ENCODE measurements around the gene E2F8. TPM values are rescaled to one million over a fixed set of nuclear protein-coding genes. Genes with fewer than 3 reads are reported as not detected.

Gene E2F8
- total RNA-seq, 1 donor from 2014 or later: 0.96 TPM

DNA sequence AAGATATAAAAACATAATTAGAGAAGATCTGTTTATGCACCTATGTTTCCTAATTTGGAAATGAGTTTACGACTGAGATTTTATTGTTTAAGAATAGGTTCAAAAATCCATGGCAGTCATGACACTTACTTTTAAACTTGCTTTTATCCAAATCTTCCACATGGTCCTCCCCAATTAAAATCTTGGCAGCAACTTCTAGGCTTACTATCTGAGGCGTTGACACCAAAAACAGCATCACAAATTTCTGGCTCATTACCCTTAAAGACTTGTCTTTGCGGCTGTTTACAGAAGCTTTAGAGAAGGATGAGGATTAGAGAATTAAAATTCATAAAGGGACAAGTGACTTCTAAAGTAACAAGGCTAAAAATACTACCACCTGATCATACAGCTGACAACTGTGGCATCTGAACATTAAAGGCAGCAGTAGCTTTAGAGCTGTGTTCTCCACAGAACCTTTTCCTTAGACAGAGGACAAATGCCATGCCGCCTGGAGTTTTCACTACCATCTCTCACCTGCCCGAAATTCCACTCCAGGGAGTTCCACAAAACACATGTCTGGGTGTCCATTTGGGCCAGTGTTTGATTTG, 6.4 kb downstream of the E2F8 start:
- Histone ChIP-seq H3K4me1 (no peaks in the 10 kb centered on the region), H3K4me3 (no peak overlapping the region), H3K36me3 (no peaks in the 10 kb centered on the region), H3K27ac (no peak overlapping the region), H3K27me3 (no peaks in the 10 kb centered on the region), H3K9me3 (no peaks in the 10 kb centered on the region)
- TF ChIP-seq, protein P1, sequence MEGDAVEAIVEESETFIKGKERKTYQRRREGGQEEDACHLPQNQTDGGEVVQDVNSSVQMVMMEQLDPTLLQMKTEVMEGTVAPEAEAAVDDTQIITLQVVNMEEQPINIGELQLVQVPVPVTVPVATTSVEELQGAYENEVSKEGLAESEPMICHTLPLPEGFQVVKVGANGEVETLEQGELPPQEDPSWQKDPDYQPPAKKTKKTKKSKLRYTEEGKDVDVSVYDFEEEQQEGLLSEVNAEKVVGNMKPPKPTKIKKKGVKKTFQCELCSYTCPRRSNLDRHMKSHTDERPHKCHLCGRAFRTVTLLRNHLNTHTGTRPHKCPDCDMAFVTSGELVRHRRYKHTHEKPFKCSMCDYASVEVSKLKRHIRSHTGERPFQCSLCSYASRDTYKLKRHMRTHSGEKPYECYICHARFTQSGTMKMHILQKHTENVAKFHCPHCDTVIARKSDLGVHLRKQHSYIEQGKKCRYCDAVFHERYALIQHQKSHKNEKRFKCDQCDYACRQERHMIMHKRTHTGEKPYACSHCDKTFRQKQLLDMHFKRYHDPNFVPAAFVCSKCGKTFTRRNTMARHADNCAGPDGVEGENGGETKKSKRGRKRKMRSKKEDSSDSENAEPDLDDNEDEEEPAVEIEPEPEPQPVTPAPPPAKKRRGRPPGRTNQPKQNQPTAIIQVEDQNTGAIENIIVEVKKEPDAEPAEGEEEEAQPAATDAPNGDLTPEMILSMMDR (IDR thresholded peaks at IDR 0.05): no peak
- no peak for DNase-seq (ENCODE audit: low spot score in 2 of 2)
- intact Hi-C loops (cut with DNase I): no loop called here

DNA sequence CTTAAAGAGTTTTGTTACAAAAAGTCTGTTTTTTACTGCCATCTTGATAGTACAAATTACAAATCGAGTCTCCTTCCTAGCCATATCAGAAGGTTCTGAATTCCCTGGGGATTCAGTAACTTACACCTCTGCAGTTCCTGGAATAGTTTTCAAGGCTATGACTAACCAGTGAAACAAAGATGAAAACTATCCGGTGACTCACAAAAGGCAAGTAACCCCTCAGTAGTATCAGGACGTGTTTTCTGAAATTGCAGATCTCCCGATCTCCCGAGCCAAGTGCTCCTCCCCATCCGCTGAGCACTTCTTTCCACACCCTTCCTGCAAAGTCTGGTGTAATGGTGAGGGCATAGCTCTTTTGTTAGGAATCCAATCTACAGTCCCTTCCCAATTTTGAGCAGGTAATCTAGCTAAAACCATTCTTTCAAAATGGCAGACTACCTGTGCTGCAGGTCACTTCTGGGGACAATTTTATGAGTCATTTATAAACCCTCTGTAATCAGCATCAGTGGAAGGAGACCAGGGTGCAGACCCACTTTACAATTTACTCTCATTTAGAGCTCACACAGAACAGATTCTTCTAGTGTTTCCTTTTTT, 7.7 kb downstream of the E2F8 start:
- intact Hi-C loops (cut with DNase I): no loop called here
- no peak for DNase-seq (ENCODE audit: low spot score in 2 of 2)
- Histone ChIP-seq H3K4me3 (no peak overlapping the region), H3K27ac (no peak overlapping the region), H3K9me3 (no peaks in the 10 kb centered on the region), H3K27me3 (no peaks in the 10 kb centered on the region), H3K4me1 (no peaks in the 10 kb centered on the region), H3K36me3 (no peaks in the 10 kb centered on the region)
- TF ChIP-seq, protein P1 (IDR thresholded peaks at IDR 0.05): no peak

DNA sequence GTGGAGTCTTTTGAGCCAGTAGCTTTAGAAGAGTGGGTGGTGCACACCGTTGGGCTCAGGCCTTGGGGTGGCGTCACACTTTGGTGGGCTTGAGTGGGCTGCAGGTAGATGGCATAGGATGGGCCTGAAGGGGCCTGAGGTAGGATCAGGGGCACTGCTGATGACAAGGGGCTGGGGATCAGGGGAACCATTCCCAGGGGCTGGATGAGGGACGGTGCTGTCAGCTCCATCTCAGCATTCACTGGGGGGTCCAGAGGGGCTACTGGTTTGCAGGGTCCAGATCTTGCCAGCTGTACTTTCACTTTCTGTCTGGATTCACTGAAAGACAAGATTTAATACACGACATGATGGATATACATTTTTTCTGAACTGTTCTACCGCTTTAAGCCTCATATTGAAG, 11.1 kb downstream of the E2F8 start:
- no peaks in the 10 kb centered on the region for H3K27me3 ChIP-seq
- intact Hi-C loops (cut with DNase I): no loop called here
- TF ChIP-seq, protein P1 (IDR thresholded peaks at IDR 0.05): no peak
- H3K9me3 ChIP-seq: no peaks in the 10 kb centered on the region
- H3K27ac ChIP-seq: no peak overlapping the region
- no peaks in the 10 kb centered on the region for H3K4me1 ChIP-seq
- H3K4me3 ChIP-seq: no peak overlapping the region
- DNase-seq (ENCODE audit: low spot score in 2 of 2): no peak
- no peaks in the 10 kb centered on the region for H3K36me3 ChIP-seq

DNA sequence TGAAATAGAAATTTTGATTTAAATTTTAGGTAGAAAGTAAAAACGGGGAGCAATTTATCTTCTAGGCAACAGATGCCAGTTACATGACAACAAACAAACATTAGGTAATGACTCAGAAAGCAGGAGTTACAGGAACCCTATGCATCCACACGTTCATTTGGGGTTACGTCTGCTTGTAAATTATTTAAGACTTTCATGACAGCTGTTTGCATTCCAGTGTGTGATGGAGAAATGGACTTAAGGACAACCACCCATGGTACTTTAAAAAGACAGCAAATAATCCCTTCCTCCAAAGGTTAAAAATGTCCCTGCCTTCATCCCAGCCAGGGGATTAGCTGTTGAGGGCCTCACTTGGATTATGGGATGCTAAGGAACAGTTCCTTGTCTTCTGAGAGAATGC, 11.8 kb downstream of the E2F8 start:
- H3K27me3 ChIP-seq: no peaks in the 10 kb centered on the region
- intact Hi-C loops (cut with DNase I): no loop called here
- H3K4me1 ChIP-seq: no peaks in the 10 kb centered on the region
- TF ChIP-seq, protein P1 (IDR thresholded peaks at IDR 0.05): no peak
- H3K36me3 ChIP-seq: no peaks in the 10 kb centered on the region
- no peak for DNase-seq (ENCODE audit: low spot score in 2 of 2)
- no peak overlapping the region for H3K4me3 ChIP-seq
- H3K27ac ChIP-seq: no peak overlapping the region
- no peaks in the 10 kb centered on the region for H3K9me3 ChIP-seq

GRCh38 chr11:19226378-19227195, 14.2 kb downstream of the E2F8 start:
- no peak for DNase-seq (ENCODE audit: low spot score in 2 of 2)
- no peak overlapping the region for H3K4me3 ChIP-seq
- TF ChIP-seq, protein P1 (IDR thresholded peaks at IDR 0.05): no peak
- no peaks in the 10 kb centered on the region for H3K9me3 ChIP-seq
- intact Hi-C loops (cut with DNase I): no loop called here
- no peaks in the 10 kb centered on the region for H3K4me1 ChIP-seq
- H3K27me3 ChIP-seq: no peaks in the 10 kb centered on the region
- no peaks in the 10 kb centered on the region for H3K36me3 ChIP-seq
- H3K27ac ChIP-seq: no peak overlapping the region

All from ascending aorta (tissue), 2 donors.